AG04450 (cell line): ENCODE measurements around the gene RRBP1. TPM values are rescaled to one million over a fixed set of nuclear protein-coding genes. Genes with fewer than 3 reads are reported as not detected.

ENCODE experiments used
- CTCF ChIA-PET: fragments of 300-600, 350-600 bp; formaldehyde crosslinking; extraction: SDS; loops from one replicate; lab custom pipeline; 2022; ENCODE audit warnings: antibody characterized with exemption, inconsistent platforms; lab: Charles Lee
- POLR2A ChIA-PET: fragments of 350-600 bp; formaldehyde crosslinking; extraction: SDS; loops from one replicate; lab custom pipeline; 2021; ENCODE audit warnings: antibody characterized with exemption, inconsistent platforms; lab: Yijun Ruan, JAX
- DNase-seq: peaks from one replicate; pipeline ENCODE4 v3.0.0-alpha.2; 2011; ENCODE audit warnings: low read depth, low spot score
- H3K27ac ChIP-seq: one replicate; pipeline ENCODE4 v1.5.1; 2012; ENCODE audit warnings: low read depth, low read length, control low read depth
- H3K27me3 ChIP-seq: one replicate; pipeline ENCODE4 v1.6.0; 2012; ENCODE audit warnings: low read length; ENCODE audit not compliant: control insufficient read depth, insufficient read depth
- H3K4me3 ChIP-seq: 2 replicates; pipeline ENCODE4 v1.5.1; 2011; ENCODE audit warnings: mild to moderate bottlenecking, low read depth, low read length, control low read depth
- H3K9me3 ChIP-seq: 2 replicates; pipeline ENCODE4 v1.5.1; 2012; ENCODE audit warnings: low read length; ENCODE audit not compliant: control insufficient read depth, insufficient read depth
- CTCF ChIP-seq: IDR thresholded peaks from 2 replicates; pipeline ENCODE4 v1.5.1; 2011; ENCODE audit warnings: low read depth, low read length, control low read depth, inconsistent platforms
- polyA plus RNA-seq: library from polyadenylated mRNA; depleted of rRNA; stranded (reverse); fragments of >200 nt; gene quantifications from 2 replicates; pipeline ENCODE4 v1.2.3, GENCODE V29; 2011

Gene RRBP1
- polyA plus RNA-seq, 1 experiment: 153 TPM

GRCh38 chr20:17613328-17614175, 68.5 kb downstream of the RRBP1 start:
- H3K4me3 ChIP-seq: no peak overlapping the region

GRCh38 chr20:17612992-17613327, 69.1 kb downstream of the RRBP1 start:
- Histone ChIP-seq H3K27ac (peak overlapping the region; percentile 39), H3K9me3 (no peaks in the 10 kb centered on the region; the same call in 1 of the 2 replicates), H3K27me3 (no peaks in the 10 kb centered on the region), H3K4me3 (no peak overlapping the region)
- no peak for DNase-seq
- POLR2A ChIA-PET: interaction anchor here (0.6 kb wide), 1 partner anchor 29 kb away, joined by 3 read pairs; no protein-coding TSS in a partner anchor
- TF ChIP-seq CTCF: no peak
- CTCF ChIA-PET: no interaction called here

More at GRCh38 chr20:17613328-17614175, 68.5 kb downstream of the RRBP1 start:
- DNase-seq: no peak
- H3K9me3 ChIP-seq: no peaks in the 10 kb centered on the region; the same call in 1 of the 2 replicates
- no peaks in the 10 kb centered on the region for H3K27me3 ChIP-seq
- H3K27ac ChIP-seq: peak overlapping the region; percentile 47
- ChIA-PET POLR2A (interaction anchor here (0.6 kb wide), 1 partner anchor 30 kb away, joined by 3 read pairs; no protein-coding TSS in a partner anchor), CTCF (interaction anchor here (0.6 kb wide), 1 partner anchor 109 kb away, joined by 5 read pairs; no protein-coding TSS in a partner anchor)
- TF ChIP-seq CTCF: no peak

GRCh38 chr20:17612287-17612991, 69.6 kb downstream of the RRBP1 start:
- POLR2A ChIA-PET: no interaction called here
- CTCF ChIA-PET: no interaction called here
- Histone ChIP-seq H3K9me3 (no peaks in the 10 kb centered on the region; the same call in 1 of the 2 replicates), H3K27me3 (no peaks in the 10 kb centered on the region), H3K4me3 (no peak overlapping the region), H3K27ac (peak overlapping the region; percentile 57)
- no peak for DNase-seq
- no peak for TF ChIP-seq CTCF

GRCh38 chr20:17611540-17612286, 70.3 kb downstream of the RRBP1 start:
- H3K4me3 ChIP-seq: no peak overlapping the region
- ChIA-PET CTCF (interaction anchor here (1.0 to 2.6 kb wide), 2 partner anchors 75 to 108 kb away, joined by 3 to 14 read pairs; no protein-coding TSS in a partner anchor), POLR2A (no interaction called here)
- peak overlapping the region; percentile 57 for H3K27ac ChIP-seq
- H3K27me3 ChIP-seq: no peaks in the 10 kb centered on the region
- no peak for DNase-seq
- TF ChIP-seq CTCF: peak; percentile 49; the same call in 1 of the 2 replicates
- H3K9me3 ChIP-seq: no peaks in the 10 kb centered on the region; the same call in 1 of the 2 replicates
